ENCODE measurements around the gene ALPG. TPM values are rescaled to one million over a fixed set of nuclear protein-coding genes. Genes with fewer than 3 reads are reported as not detected.
A peak's percentile ranks its signal among the peaks of the same experiment; 100 is the strongest.

ALPG gene
- total and polyA plus RNA-seq, 2 donors (not counting 1 experiment from before 2014, with no cell fraction given) = not detected

DNA sequence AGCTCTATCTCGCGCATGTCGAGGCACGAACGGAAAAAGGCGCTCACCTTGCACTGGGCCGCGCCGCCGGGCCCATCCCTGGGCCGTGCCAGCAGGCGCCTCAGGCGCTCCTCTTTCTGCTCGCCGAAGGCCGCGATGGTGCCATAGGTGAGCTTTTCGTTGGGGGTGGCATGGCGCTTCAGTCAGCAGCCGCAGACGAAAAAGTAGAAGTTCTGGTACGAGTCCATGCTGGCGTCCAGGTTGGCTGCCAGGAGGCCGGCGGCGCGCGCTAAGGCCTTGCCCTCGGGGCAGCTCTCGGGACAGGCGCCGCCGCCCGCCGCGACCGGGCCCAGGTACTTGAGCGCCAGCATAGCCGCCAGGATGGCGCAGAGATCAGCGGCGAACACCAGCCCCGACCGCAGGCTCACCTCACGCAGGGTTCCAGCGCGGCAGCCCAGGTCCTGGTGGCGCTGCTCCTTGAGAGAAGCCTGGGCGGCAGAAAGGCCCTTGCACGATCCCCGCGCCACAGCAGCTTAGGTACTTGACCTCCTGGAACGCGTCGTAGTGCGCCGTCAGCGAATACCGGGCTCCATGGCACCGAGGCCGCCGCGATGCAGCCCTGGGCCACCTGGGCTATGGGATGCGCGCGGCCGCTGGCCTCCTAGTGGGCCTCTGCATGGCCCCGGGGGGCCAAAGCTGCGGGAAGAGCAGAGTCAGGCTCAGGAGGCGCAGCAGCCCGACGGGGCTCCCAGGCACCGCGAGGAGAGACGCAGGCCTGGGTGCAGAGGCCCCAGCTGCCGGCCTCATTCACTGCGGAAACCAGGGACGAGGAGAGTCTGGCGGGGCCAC, 12.8 kb downstream of the ALPG start:
- H3K9ac ChIP-seq (ENCODE audit: low read length) = peak overlapping the region; percentile 15
- Mint-ChIP-seq H3K4me3 (peak overlapping the region; percentile 60), H3K27me3 (peaks cover 43% of the 10 kb centered on the region), H3K4me1 (peaks cover 12% of the 10 kb centered on the region), H3K27ac (no peak overlapping the region), H3K9me3 (ENCODE audit: insufficient read depth) (no peaks in the 10 kb centered on the region)
- POLR2A ChIA-PET = no interaction called here
- H3K4me2 ChIP-seq (replicated peaks; ENCODE audit: low read depth, low read length, poor library complexity, severe bottlenecking) = peak overlapping the region; percentile 56
- intact Hi-C loops (cut with micrococcal nuclease) = no loop called here
- peak overlapping the region; percentile 28 for H2AFZ ChIP-seq (ENCODE audit: insufficient read depth, low read depth, low read length, poor library complexity, severe bottlenecking)
- WGBS (ENCODE audit: insufficient coverage) = 31% methylated on average over 79 of the region's 79 CpGs
- H3K36me3 ChIP-seq (replicated peaks in 1 of 2; ENCODE audit: control extremely low read depth in 1 of 2, control insufficient read depth in 1 of 2, extremely low read depth in 1 of 2, insufficient read depth in 2 of 2, low read length in 1 of 2) = no peaks in the 10 kb centered on the region
- H3K9me3 ChIP-seq (ENCODE audit: control extremely low read depth in 1 of 3, control insufficient read depth in 2 of 3, insufficient read depth in 1 of 3, low read length in 2 of 3) = peaks cover 0 to 19% (median 9%) of the 10 kb centered on the region in 3 donors
- TF ChIP-seq EZH2 (IDR thresholded peaks at IDR 0.05; ENCODE audit: borderline replicate concordance, insufficient read depth, low read depth, low read length, poor library complexity, severe bottlenecking) (no peak), CTCF (IDR thresholded peaks at IDR 0.05) (no peak)
- no peaks in the 10 kb centered on the region for H4K20me1 ChIP-seq (ENCODE audit: control insufficient read depth, insufficient read depth, low read length, poor library complexity, severe bottlenecking)
- no peak overlapping the region for H3K27ac ChIP-seq (ENCODE audit: low read length in 2 of 2)
- H3K27me3 ChIP-seq (replicated peaks in 1 of 4; ENCODE audit: control extremely low read depth in 1 of 4, control insufficient read depth in 3 of 4, insufficient read depth in 4 of 4, low read length in 3 of 4) = peaks cover 0 to 46% (median 13%) of the 10 kb centered on the region in 4 experiments
- DNase-seq (no peak), ATAC-seq (ENCODE audit: low read depth) (no peak)
- H3K4me1 ChIP-seq (ENCODE audit: control insufficient read depth in 2 of 2, insufficient read depth in 2 of 2, low read length in 2 of 2) = peaks cover 17 to 19% of the 10 kb centered on the region in 2 donors
- CTCF ChIA-PET = no interaction called here
- H3K79me2 ChIP-seq (ENCODE audit: control insufficient read depth, insufficient read depth, low read length) = no peaks in the 10 kb centered on the region
- no peak overlapping the region for H3K4me3 ChIP-seq (ENCODE audit: control extremely low read depth in 1 of 5, extremely low read depth in 1 of 5, insufficient read depth in 1 of 5, low read depth in 2 of 5, low read length in 4 of 5)

DNA sequence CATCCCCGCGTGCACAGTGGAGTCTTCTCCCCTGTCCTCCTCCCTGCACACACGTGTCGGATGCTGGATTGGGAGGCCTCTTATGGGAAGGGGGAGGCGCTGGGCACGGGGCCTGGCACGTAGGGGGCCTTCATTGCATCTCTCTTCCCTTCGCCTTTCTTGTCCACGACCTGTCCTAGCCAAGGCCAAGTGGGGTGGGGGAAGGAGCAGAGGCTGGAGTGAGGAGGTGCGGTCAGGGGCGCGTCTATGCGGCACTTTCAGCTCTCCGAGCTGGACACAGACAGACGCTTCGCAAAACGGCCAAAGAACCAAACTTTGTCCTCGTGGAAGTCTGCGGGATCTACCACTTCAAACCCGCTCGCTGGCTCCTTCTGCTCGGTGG, 13.4 kb downstream of the ALPG start:
- Histone ChIP-seq H3K27ac (ENCODE audit: low read length in 2 of 2) (no peak overlapping the region), H3K4me1 (ENCODE audit: control insufficient read depth in 2 of 2, insufficient read depth in 2 of 2, low read length in 2 of 2) (peaks cover 17 to 19% of the 10 kb centered on the region in 2 donors), H3K27me3 (replicated peaks in 1 of 4; ENCODE audit: control extremely low read depth in 1 of 4, control insufficient read depth in 3 of 4, insufficient read depth in 4 of 4, low read length in 3 of 4) (peaks cover 0 to 46% (median 13%) of the 10 kb centered on the region in 4 experiments), H4K20me1 (ENCODE audit: control insufficient read depth, insufficient read depth, low read length, poor library complexity, severe bottlenecking) (no peaks in the 10 kb centered on the region), H3K79me2 (ENCODE audit: control insufficient read depth, insufficient read depth, low read length) (no peaks in the 10 kb centered on the region), H3K9me3 (ENCODE audit: control extremely low read depth in 1 of 3, control insufficient read depth in 2 of 3, insufficient read depth in 1 of 3, low read length in 2 of 3) (peaks cover 0 to 19% (median 9%) of the 10 kb centered on the region in 3 donors), H3K9ac (ENCODE audit: low read length) (no peak overlapping the region), H2AFZ (ENCODE audit: insufficient read depth, low read depth, low read length, poor library complexity, severe bottlenecking) (no peak overlapping the region), H3K4me3 (ENCODE audit: control extremely low read depth in 1 of 5, extremely low read depth in 1 of 5, insufficient read depth in 1 of 5, low read depth in 2 of 5, low read length in 4 of 5) (no peak overlapping the region), H3K36me3 (replicated peaks in 1 of 2; ENCODE audit: control extremely low read depth in 1 of 2, control insufficient read depth in 1 of 2, extremely low read depth in 1 of 2, insufficient read depth in 2 of 2, low read length in 1 of 2) (no peaks in the 10 kb centered on the region), H3K4me2 (replicated peaks; ENCODE audit: low read depth, low read length, poor library complexity, severe bottlenecking) (peak overlapping the region; percentile 68)
- WGBS (ENCODE audit: insufficient coverage) = 27% methylated on average over 17 of the region's 22 CpGs
- no peak for ATAC-seq (ENCODE audit: low read depth)
- H3K4me1 Mint-ChIP-seq = peaks cover 12% of the 10 kb centered on the region
- peaks cover 46% of the 10 kb centered on the region for H3K27me3 Mint-ChIP-seq
- DNase-seq = no peak
- intact Hi-C loops (cut with micrococcal nuclease) = no loop called here
- no peak overlapping the region for H3K27ac Mint-ChIP-seq
- no peak for TF ChIP-seq EZH2 (IDR thresholded peaks at IDR 0.05; ENCODE audit: borderline replicate concordance, insufficient read depth, low read depth, low read length, poor library complexity, severe bottlenecking)
- no peak for TF ChIP-seq CTCF (IDR thresholded peaks at IDR 0.05)
- H3K9me3 Mint-ChIP-seq (ENCODE audit: insufficient read depth) = no peaks in the 10 kb centered on the region
- no peak overlapping the region for H3K4me3 Mint-ChIP-seq
- ChIA-PET POLR2A (no interaction called here), CTCF (no interaction called here)
